ENCODE data around the gene KRT34. TPM values are rescaled to one million over a fixed set of nuclear protein-coding genes. Genes with fewer than 3 reads are reported as not detected.
A peak's percentile ranks its signal among the peaks of the same experiment; 100 is the strongest.

The KRT34 gene
- total RNA-seq, 1 experiment from 2014 or later: 5.1 TPM

- DNase-seq (no peak), ATAC-seq (no peak)
- Histone ChIP-seq H3K4me2 (ENCODE audit: low read length) (no peak overlapping the region), H3K9ac (ENCODE audit: low read length) (no peak overlapping the region), H3K79me2 (ENCODE audit: low read length) (no peaks in the 10 kb centered on the region), H3K36me3 (ENCODE audit: low read depth, low read length) (no peaks in the 10 kb centered on the region), H3K4me1 (ENCODE audit: insufficient read depth, low read length) (no peaks in the 10 kb centered on the region), H3K9me2 (replicated peaks; ENCODE audit: low read length) (no peaks in the 10 kb centered on the region), H3F3A (ENCODE audit: low read length, unreplicated experiment) (no peaks in the 10 kb centered on the region), H4K20me1 (ENCODE audit: low read length) (no peaks in the 10 kb centered on the region), H2AFZ (ENCODE audit: low read length) (no peak overlapping the region), H3K4me3 (ENCODE audit: low read length) (no peak overlapping the region), H3K27me3 (ENCODE audit: low read length) (no peaks in the 10 kb centered on the region), H3K27ac (ENCODE audit: low read length) (no peak overlapping the region), H3K9me3 (ENCODE audit: low read length) (no peaks in the 10 kb centered on the region)
- ChIA-PET POLR2A (ENCODE audit: unreplicated experiment) (interaction anchor here (0.7 kb wide), 1 partner anchor 495 kb away, joined by 3 read pairs; no protein-coding TSS in a partner anchor), CTCF (no interaction called here)
- no TSS peak for BruUV-seq (replicated peaks)
- intact Hi-C loops (cut with micrococcal nuclease): no loop called here
- TF ChIP-seq EZH2phosphoT487 (IDR thresholded peaks at IDR 0.05; ENCODE audit: borderline replicate concordance, low read length) (no peak), EZH2 (IDR thresholded peaks at IDR 0.05; ENCODE audit: low read length, unreplicated experiment) (no peak), CTCF (conservative IDR thresholded peaks at IDR 0.05; ENCODE audit: low read depth, low read length) (no peak)
These were observed 41.6 kb downstream of the KRT34 start for GRCh38 chr17:41340494-41340893.

GRCh38 chr17:41339571-41340172 is 42.4 kb downstream of the KRT34 start:
- POLR2A ChIA-PET (ENCODE audit: unreplicated experiment): interaction anchor here (0.7 kb wide), 1 partner anchor 494 kb away, joined by 3 read pairs; no protein-coding TSS in a partner anchor
- Histone ChIP-seq H4K20me1 (ENCODE audit: low read length) (no peaks in the 10 kb centered on the region), H3K36me3 (ENCODE audit: low read depth, low read length) (no peaks in the 10 kb centered on the region), H3K9me3 (ENCODE audit: low read length) (no peaks in the 10 kb centered on the region), H3K4me1 (ENCODE audit: insufficient read depth, low read length) (no peaks in the 10 kb centered on the region), H3K27ac (ENCODE audit: low read length) (no peak overlapping the region), H3K9me2 (replicated peaks; ENCODE audit: low read length) (no peaks in the 10 kb centered on the region), H3K9ac (ENCODE audit: low read length) (no peak overlapping the region), H2AFZ (ENCODE audit: low read length) (no peak overlapping the region), H3K27me3 (ENCODE audit: low read length) (no peaks in the 10 kb centered on the region), H3K79me2 (ENCODE audit: low read length) (no peaks in the 10 kb centered on the region), H3F3A (ENCODE audit: low read length, unreplicated experiment) (no peaks in the 10 kb centered on the region), H3K4me3 (ENCODE audit: low read length) (no peak overlapping the region), H3K4me2 (ENCODE audit: low read length) (no peak overlapping the region)
- no TSS peak for BruUV-seq (replicated peaks)
- DNase-seq: no peak
- ATAC-seq: no peak
- intact Hi-C loops (cut with micrococcal nuclease): no loop called here
- CTCF ChIA-PET: no interaction called here
- no peak for TF ChIP-seq EZH2 (IDR thresholded peaks at IDR 0.05; ENCODE audit: low read length, unreplicated experiment)
- no peak for TF ChIP-seq CTCF (conservative IDR thresholded peaks at IDR 0.05; ENCODE audit: low read depth, low read length)
- no peak for TF ChIP-seq EZH2phosphoT487 (IDR thresholded peaks at IDR 0.05; ENCODE audit: borderline replicate concordance, low read length)

- Histone ChIP-seq H3K27me3 (ENCODE audit: low read length) (no peaks in the 10 kb centered on the region), H3K4me3 (ENCODE audit: low read length) (no peak overlapping the region), H3K27ac (ENCODE audit: low read length) (no peak overlapping the region), H2AFZ (ENCODE audit: low read length) (peak overlapping the region; percentile 7; the same call in 1 of the 2 replicates), H3K9me3 (ENCODE audit: low read length) (no peaks in the 10 kb centered on the region), H3K9me2 (replicated peaks; ENCODE audit: low read length) (no peaks in the 10 kb centered on the region), H3K9ac (ENCODE audit: low read length) (no peak overlapping the region), H3K4me1 (ENCODE audit: insufficient read depth, low read length) (no peaks in the 10 kb centered on the region), H3K79me2 (ENCODE audit: low read length) (no peaks in the 10 kb centered on the region), H4K20me1 (ENCODE audit: low read length) (no peaks in the 10 kb centered on the region), H3F3A (ENCODE audit: low read length, unreplicated experiment) (no peaks in the 10 kb centered on the region), H3K4me2 (ENCODE audit: low read length) (no peak overlapping the region), H3K36me3 (ENCODE audit: low read depth, low read length) (no peaks in the 10 kb centered on the region)
- POLR2A ChIA-PET (ENCODE audit: unreplicated experiment): no interaction called here
- CTCF ChIA-PET: no interaction called here
- peak; percentile 21 for DNase-seq
- no peak for ATAC-seq
- no peak for TF ChIP-seq EZH2 (IDR thresholded peaks at IDR 0.05; ENCODE audit: low read length, unreplicated experiment)
- TF ChIP-seq EZH2phosphoT487 (IDR thresholded peaks at IDR 0.05; ENCODE audit: borderline replicate concordance, low read length): no peak
- TF ChIP-seq CTCF (conservative IDR thresholded peaks at IDR 0.05; ENCODE audit: low read depth, low read length): no peak
- intact Hi-C loops (cut with micrococcal nuclease): no loop called here
- BruUV-seq (replicated peaks): no TSS peak
These were observed 43.1 kb downstream of the KRT34 start for GRCh38 chr17:41338961-41339485.

Data from PC-3 (cell line).